LoVo (cell line): Measurements from ENCODE around the gene CISD1.
A peak's percentile ranks its signal among the peaks of the same experiment; 100 is the strongest.

Source experiments
- DNase-seq: peaks from one replicate; pipeline ENCODE4 v3.0.0-alpha.2; 2016; ENCODE audit warnings: low spot score

Gene CISD1

GRCh38 chr10:58311026-58311425 is 42.1 kb downstream of the CISD1 start:
- no peak for DNase-seq

GRCh38 chr10:58316874-58317273 is 47.9 kb downstream of the CISD1 start:
- no peak for DNase-seq

GRCh38 chr10:58318346-58318745 is 49.4 kb downstream of the CISD1 start:
- no peak for DNase-seq

DNA sequence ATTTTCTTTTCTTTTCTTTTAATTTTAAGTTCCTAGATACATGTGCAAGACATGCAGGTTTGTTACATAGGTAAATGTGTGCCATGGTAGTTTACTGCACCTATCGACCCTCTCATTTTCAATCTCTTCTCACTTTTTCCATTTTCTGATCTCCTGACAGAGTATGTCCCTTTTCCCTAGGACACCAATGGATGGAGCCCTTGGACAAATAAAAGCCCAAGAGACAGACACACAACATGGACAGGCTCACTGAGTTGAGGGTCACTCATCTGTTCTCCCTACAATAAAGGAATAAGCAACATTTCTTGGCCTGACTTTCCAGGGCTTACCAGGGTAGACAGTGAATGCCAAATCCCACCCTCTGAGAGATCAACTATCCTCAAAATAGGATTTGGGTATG is 50.6 kb downstream of the CISD1 start:
- DNase-seq: no peak

DNA sequence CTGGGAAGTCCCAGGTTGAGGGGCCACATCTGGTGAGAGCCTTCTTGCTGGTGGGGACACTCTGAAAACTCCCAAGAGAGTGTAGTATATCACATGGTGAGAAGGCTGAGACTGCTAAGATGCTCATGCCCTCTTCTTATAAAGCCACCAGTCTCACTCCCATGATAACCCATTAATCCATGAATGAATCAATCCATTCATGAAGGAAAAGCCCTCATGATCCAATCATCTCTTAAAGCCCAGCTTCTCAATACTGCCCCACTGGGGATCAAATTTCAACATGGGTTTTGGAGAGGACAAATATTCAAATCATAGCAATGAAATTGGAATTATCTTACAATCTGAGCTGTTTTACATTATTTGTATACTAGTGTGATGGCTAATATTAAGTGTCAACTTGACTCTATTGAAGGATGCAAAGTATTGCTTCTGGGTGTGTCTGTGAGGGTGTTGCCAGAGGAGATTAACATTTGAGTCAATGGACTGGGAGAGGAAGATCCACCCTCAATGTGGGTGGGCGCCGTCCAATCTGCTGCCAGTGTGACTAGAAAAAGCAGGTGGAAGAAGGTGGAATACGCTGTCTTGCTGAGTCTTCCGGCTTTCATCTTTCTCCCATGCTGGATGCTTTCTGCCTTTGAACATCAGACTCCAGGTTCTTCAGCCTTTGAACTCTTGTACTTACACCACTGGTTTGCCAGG is 51.5 kb downstream of the CISD1 start:
- DNase-seq: no peak

GRCh38 chr10:58322072-58322834 is 53.3 kb downstream of the CISD1 start:
- no peak for DNase-seq

DNA sequence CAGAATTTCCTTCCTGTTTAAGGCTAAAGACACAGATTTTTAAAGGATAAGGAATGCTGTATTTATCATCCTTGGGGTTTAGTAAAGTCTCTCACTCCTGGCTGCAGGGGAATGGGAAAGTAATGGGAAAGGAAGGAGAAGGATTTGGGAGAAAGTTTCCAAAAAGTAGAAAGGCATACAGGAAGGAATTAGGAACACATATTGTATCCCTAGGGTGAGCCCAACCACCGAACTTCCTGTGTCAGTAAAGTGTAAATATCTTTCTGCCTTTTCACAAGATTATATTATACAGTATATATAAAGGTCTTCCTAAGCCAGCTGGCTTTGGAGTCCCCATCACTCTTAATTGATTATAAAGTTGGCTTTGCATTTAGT is 53.9 kb downstream of the CISD1 start:
- no peak for DNase-seq

GRCh38 chr10:58326967-58327381 is 58.0 kb downstream of the CISD1 start:
- DNase-seq: no peak

DNA sequence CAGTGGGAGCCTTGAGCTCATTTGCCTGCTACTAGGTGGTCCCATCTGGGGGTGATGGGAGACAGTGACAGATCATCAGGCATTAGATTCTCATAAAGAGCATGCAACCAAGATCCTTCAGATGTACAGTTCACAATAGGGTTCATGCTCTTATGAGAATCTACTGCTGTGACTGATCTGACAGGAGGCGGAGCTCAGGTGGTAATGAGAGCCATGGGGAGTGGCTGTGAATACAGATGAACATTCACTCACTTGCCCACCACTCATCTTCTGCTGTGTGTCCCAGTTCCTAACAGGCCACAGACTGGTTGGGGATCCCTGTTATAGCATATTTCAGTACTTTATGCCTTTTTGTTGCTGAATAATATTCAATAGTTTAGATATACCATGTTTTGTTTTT is 59.3 kb downstream of the CISD1 start:
- no peak for DNase-seq

DNA sequence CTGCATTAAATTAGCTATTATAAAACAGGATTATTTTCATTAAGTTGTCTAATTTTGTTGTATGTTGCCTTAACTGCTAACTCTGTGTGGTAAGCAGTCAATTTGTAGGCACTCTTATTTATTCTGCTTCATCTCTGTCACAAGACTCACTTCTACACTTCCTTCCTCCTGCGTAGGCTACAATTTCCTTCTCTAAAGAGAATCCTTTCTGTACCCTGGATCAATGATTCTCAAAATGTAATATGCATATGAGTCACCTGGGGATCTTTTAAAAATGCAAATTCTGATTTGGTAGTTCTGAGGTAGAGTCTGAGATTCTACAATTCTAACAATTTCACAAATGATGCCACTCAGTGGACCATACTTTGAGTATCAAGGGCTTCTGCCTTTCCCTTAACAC is 61.5 kb downstream of the CISD1 start:
- DNase-seq: no peak

DNA sequence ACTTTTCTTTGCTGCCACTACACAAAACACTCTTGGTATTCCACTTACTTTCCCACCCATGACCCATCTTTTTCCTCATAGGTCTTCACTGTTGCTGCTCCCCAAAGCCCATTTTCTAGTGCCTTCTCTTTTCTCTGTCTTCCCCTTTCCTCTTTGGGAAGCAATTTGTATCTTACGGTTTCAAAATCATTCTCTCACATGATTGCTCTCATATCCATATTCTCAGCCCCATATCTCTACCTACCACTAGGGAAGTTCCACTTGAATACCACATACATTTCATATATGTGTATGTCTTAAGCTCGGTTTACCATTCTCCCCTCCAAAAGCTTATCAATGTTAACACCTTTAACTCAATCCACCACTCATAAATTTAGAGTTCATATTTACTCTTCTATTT is 62.7 kb downstream of the CISD1 start:
- no peak for DNase-seq

DNA sequence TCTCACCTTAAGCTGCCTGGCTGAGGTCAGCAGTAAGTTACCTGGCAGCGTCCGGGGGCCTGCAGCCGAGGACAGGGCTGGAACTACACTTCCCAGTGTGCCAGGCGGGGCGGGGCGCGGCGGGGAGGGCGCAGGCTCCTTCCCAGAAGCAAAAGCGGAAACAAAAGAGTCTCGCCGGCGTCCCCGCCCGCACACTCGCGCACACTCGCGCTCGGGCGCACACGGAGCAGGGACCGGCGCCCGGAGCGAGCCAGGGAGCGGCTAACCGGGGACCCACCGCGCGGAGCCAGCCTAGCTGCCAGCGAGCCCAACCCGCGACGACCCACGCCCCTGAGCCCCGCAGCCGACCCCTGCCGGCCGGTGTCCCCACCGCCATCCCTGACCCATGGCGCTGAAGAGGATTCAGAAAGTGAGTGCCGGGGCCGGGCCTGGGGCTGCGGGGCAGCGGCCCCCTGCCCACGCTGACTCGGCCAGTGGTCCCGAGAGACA is 65.9 kb downstream of the CISD1 start, which contains the start of gene UBE2D1:
Gene UBE2D1, plus strand, starts transcription at position 190 of the 489 bp plus-strand sequence. Its CDS starts 196 bp downstream, at position 386.
- peak; percentile 85 for DNase-seq

- DNase-seq: peak; percentile 64
These were observed 66.5 kb downstream of the CISD1 start for GRCh38 chr10:58335306-58336005.

- DNase-seq: no peak
These were observed 67.3 kb downstream of the CISD1 start for GRCh38 chr10:58336242-58336641.
